Activated naive CD4-positive, alpha-beta T cell treated with anti-CD3 and anti-CD28 coated beads for 36 hours (primary cell): Measurements from ENCODE around the gene RFX3. TPM values are rescaled to one million over a fixed set of nuclear protein-coding genes. Genes with fewer than 3 reads are reported as not detected.
A peak's percentile ranks its signal among the peaks of the same experiment; 100 is the strongest.

Experiments
- CTCF ChIA-PET: fragments of 350-600 bp; sonication (Branson Sonifier 250); formaldehyde crosslinking; loops from one replicate; lab custom pipeline; 2021; ENCODE audit warnings: antibody characterized with exemption; lab: Charles Lee
- DNase-seq: peaks from one replicate; pipeline ENCODE4 v3.0.0-alpha.2; 2020
- H3K27ac Mint-ChIP-seq: one replicate; pipeline ENCODE4 v1.8.0; 2021; ENCODE audit warnings: mild to moderate bottlenecking, mixed read lengths
- H3K27me3 Mint-ChIP-seq: one replicate; pipeline ENCODE4 v1.8.0; 2021; ENCODE audit warnings: low read depth, mixed read lengths
- H3K36me3 Mint-ChIP-seq: one replicate; pipeline ENCODE4 v1.8.0; 2021; ENCODE audit warnings: low read depth, mixed read lengths
- H3K4me1 Mint-ChIP-seq: one replicate; pipeline ENCODE4 v1.8.0; 2021; ENCODE audit warnings: low read depth, mixed read lengths
- H3K4me3 Mint-ChIP-seq: one replicate; pipeline ENCODE4 v1.8.0; 2021; ENCODE audit warnings: mild to moderate bottlenecking, moderate library complexity, mixed read lengths
- H3K9me3 Mint-ChIP-seq: one replicate; pipeline ENCODE4 v1.8.0; 2021; ENCODE audit warnings: mixed read lengths
- intact Hi-C: fragments of 100-400 bp; cut with micrococcal nuclease; formaldehyde crosslinking; loops from one replicate; pipeline ENCODE4 v1.15.1; 2023
- total RNA-seq, 2 experiments: library from RNA; stranded (reverse); gene quantifications; one replicate each; pipeline ENCODE4 v1.2.3, GENCODE V29; 2021

Gene RFX3
- total RNA-seq, 2 experiments from 2014 or later, result 11.0 to 12.7 TPM

- Mint-ChIP-seq H3K4me3 (no peak overlapping the region), H3K4me1 (peaks cover 60% of the 10 kb centered on the region), H3K27me3 (no peaks in the 10 kb centered on the region), H3K9me3 (no peaks in the 10 kb centered on the region), H3K27ac (no peak overlapping the region), H3K36me3 (peaks cover under 1% of the 10 kb centered on the region)
- no peak for DNase-seq
- CTCF ChIA-PET, result interaction anchor here (0.8 kb wide), 1 partner anchor 44 kb away, joined by 3 read pairs; no protein-coding TSS in a partner anchor
- intact Hi-C loops, result no loop called here
These were observed 14.2 kb downstream of the RFX3 start for GRCh38 chr9:3511551-3511950.

GRCh38 chr9:3510796-3511195 is 15.0 kb downstream of the RFX3 start:
- H3K9me3 Mint-ChIP-seq, result no peaks in the 10 kb centered on the region
- H3K4me1 Mint-ChIP-seq, result peaks cover 63% of the 10 kb centered on the region
- no peak overlapping the region for H3K27ac Mint-ChIP-seq
- intact Hi-C loops, result no loop called here
- no peak for DNase-seq
- CTCF ChIA-PET, result interaction anchor here (0.8 kb wide), 1 partner anchor 43 kb away, joined by 3 read pairs; no protein-coding TSS in a partner anchor
- no peaks in the 10 kb centered on the region for H3K36me3 Mint-ChIP-seq
- no peaks in the 10 kb centered on the region for H3K27me3 Mint-ChIP-seq
- H3K4me3 Mint-ChIP-seq, result no peak overlapping the region

- peak overlapping the region; percentile 72 for H3K27ac Mint-ChIP-seq
- DNase-seq, result no peak
- CTCF ChIA-PET, result no interaction called here
- H3K9me3 Mint-ChIP-seq, result no peaks in the 10 kb centered on the region
- H3K4me3 Mint-ChIP-seq, result no peak overlapping the region
- H3K4me1 Mint-ChIP-seq, result peaks cover 65% of the 10 kb centered on the region
- intact Hi-C loops, result loop anchor here (5.0 kb wide), 2 partner anchors 123 to 837 kb away; no protein-coding TSS in a partner anchor
- no peaks in the 10 kb centered on the region for H3K36me3 Mint-ChIP-seq
- H3K27me3 Mint-ChIP-seq, result no peaks in the 10 kb centered on the region
These were observed 15.9 kb downstream of the RFX3 start for GRCh38 chr9:3509926-3510325.

GRCh38 chr9:3508521-3509291 is 17.1 kb downstream of the RFX3 start:
- Mint-ChIP-seq H3K36me3 (no peaks in the 10 kb centered on the region), H3K27me3 (no peaks in the 10 kb centered on the region), H3K27ac (peak overlapping the region; percentile 85), H3K4me3 (peak overlapping the region; percentile 51), H3K4me1 (peaks cover 63% of the 10 kb centered on the region), H3K9me3 (no peaks in the 10 kb centered on the region)
- CTCF ChIA-PET, result interaction anchor here (1.2 to 1.5 kb wide), 2 partner anchors 11 to 31 kb away, joined by 4 to 5 read pairs; no protein-coding TSS in a partner anchor
- intact Hi-C loops, result loop anchor here (1.0 to 5.0 kb wide), 5 partner anchors 9 to 839 kb away; no protein-coding TSS in a partner anchor
- DNase-seq, result no peak

- intact Hi-C loops, result loop anchor here (1.0 to 5.0 kb wide), 5 partner anchors 9 to 839 kb away; no protein-coding TSS in a partner anchor
- CTCF ChIA-PET, result interaction anchor here (0.7 to 1.5 kb wide), 3 partner anchors 10 to 250 kb away, joined by 3 to 5 read pairs (median 4); no protein-coding TSS in a partner anchor
- H3K4me3 Mint-ChIP-seq, result peak overlapping the region; percentile 51
- H3K36me3 Mint-ChIP-seq, result no peaks in the 10 kb centered on the region
- H3K4me1 Mint-ChIP-seq, result peaks cover 59% of the 10 kb centered on the region
- DNase-seq, result no peak
- H3K27me3 Mint-ChIP-seq, result no peaks in the 10 kb centered on the region
- peak overlapping the region; percentile 85 for H3K27ac Mint-ChIP-seq
- no peaks in the 10 kb centered on the region for H3K9me3 Mint-ChIP-seq
These were observed 17.7 kb downstream of the RFX3 start for GRCh38 chr9:3508078-3508431.

- Mint-ChIP-seq H3K27ac (peak overlapping the region; percentile 85), H3K4me3 (peak overlapping the region; percentile 30), H3K9me3 (no peaks in the 10 kb centered on the region), H3K4me1 (peaks cover 62% of the 10 kb centered on the region), H3K36me3 (peaks cover 4% of the 10 kb centered on the region), H3K27me3 (no peaks in the 10 kb centered on the region)
- CTCF ChIA-PET, result interaction anchor here (0.7 to 1.5 kb wide), 4 partner anchors 9 to 811 kb away, joined by 3 to 5 read pairs (median 4); no protein-coding TSS in a partner anchor
- no peak for DNase-seq
- intact Hi-C loops, result loop anchor here (1.0 to 5.0 kb wide), 5 partner anchors 10 to 840 kb away; no protein-coding TSS in a partner anchor
These were observed 18.3 kb downstream of the RFX3 start for GRCh38 chr9:3507395-3508077.

- H3K27me3 Mint-ChIP-seq, result no peaks in the 10 kb centered on the region
- intact Hi-C loops, result loop anchor here (5.0 kb wide), 2 partner anchors 119 to 841 kb away; no protein-coding TSS in a partner anchor
- no peak for DNase-seq
- no peak overlapping the region for H3K4me3 Mint-ChIP-seq
- H3K9me3 Mint-ChIP-seq, result no peaks in the 10 kb centered on the region
- peaks cover 58% of the 10 kb centered on the region for H3K4me1 Mint-ChIP-seq
- H3K36me3 Mint-ChIP-seq, result peaks cover 4% of the 10 kb centered on the region
- CTCF ChIA-PET, result no interaction called here
- H3K27ac Mint-ChIP-seq, result peak overlapping the region; percentile 26
These were observed 19.6 kb downstream of the RFX3 start for GRCh38 chr9:3506164-3506563.

GRCh38 chr9:3502560-3503398 is 23.0 kb downstream of the RFX3 start:
- Mint-ChIP-seq H3K36me3 (peaks cover 4% of the 10 kb centered on the region), H3K4me3 (no peak overlapping the region), H3K27me3 (no peaks in the 10 kb centered on the region), H3K9me3 (no peaks in the 10 kb centered on the region), H3K27ac (no peak overlapping the region), H3K4me1 (peaks cover 44% of the 10 kb centered on the region)
- intact Hi-C loops, result loop anchor here (1.0 kb wide), 1 partner anchor 24 kb away; no protein-coding TSS in a partner anchor
- CTCF ChIA-PET, result interaction anchor here (0.6 kb wide), 2 partner anchors 230 to 248 kb away, joined by 3 to 6 read pairs; no protein-coding TSS in a partner anchor
- no peak for DNase-seq

- Mint-ChIP-seq H3K27me3 (no peaks in the 10 kb centered on the region), H3K9me3 (no peaks in the 10 kb centered on the region), H3K4me1 (peaks cover 33% of the 10 kb centered on the region), H3K36me3 (peaks cover 4% of the 10 kb centered on the region), H3K4me3 (peak overlapping the region; percentile 1), H3K27ac (no peak overlapping the region)
- CTCF ChIA-PET, result interaction anchor here (1.3 kb wide), 1 partner anchor 18 kb away, joined by 6 read pairs; no protein-coding TSS in a partner anchor
- intact Hi-C loops, result no loop called here
- DNase-seq, result no peak
These were observed 25.8 kb downstream of the RFX3 start for GRCh38 chr9:3500044-3500443.

GRCh38 chr9:3498691-3499090 is 27.1 kb downstream of the RFX3 start:
- no peak overlapping the region for H3K27ac Mint-ChIP-seq
- no peak overlapping the region for H3K4me3 Mint-ChIP-seq
- H3K9me3 Mint-ChIP-seq, result peaks cover 2% of the 10 kb centered on the region
- H3K36me3 Mint-ChIP-seq, result peaks cover 8% of the 10 kb centered on the region
- H3K27me3 Mint-ChIP-seq, result no peaks in the 10 kb centered on the region
- CTCF ChIA-PET, result interaction anchor here (1.2 to 1.3 kb wide), 2 partner anchors 9 to 18 kb away, joined by 3 to 4 read pairs; no protein-coding TSS in a partner anchor
- peaks cover 37% of the 10 kb centered on the region for H3K4me1 Mint-ChIP-seq
- no peak for DNase-seq
- intact Hi-C loops, result no loop called here

GRCh38 chr9:3497857-3498256 is 27.9 kb downstream of the RFX3 start:
- no peak for DNase-seq
- Mint-ChIP-seq H3K9me3 (peaks cover 2% of the 10 kb centered on the region), H3K27me3 (no peaks in the 10 kb centered on the region), H3K4me3 (no peak overlapping the region), H3K4me1 (peaks cover 33% of the 10 kb centered on the region), H3K36me3 (peaks cover 11% of the 10 kb centered on the region), H3K27ac (no peak overlapping the region)
- intact Hi-C loops, result no loop called here
- CTCF ChIA-PET, result interaction anchor here (1.2 to 1.3 kb wide), 2 partner anchors 10 to 17 kb away, joined by 3 to 4 read pairs; no protein-coding TSS in a partner anchor
